Measurements from ENCODE around the gene TXN2.

DNA sequence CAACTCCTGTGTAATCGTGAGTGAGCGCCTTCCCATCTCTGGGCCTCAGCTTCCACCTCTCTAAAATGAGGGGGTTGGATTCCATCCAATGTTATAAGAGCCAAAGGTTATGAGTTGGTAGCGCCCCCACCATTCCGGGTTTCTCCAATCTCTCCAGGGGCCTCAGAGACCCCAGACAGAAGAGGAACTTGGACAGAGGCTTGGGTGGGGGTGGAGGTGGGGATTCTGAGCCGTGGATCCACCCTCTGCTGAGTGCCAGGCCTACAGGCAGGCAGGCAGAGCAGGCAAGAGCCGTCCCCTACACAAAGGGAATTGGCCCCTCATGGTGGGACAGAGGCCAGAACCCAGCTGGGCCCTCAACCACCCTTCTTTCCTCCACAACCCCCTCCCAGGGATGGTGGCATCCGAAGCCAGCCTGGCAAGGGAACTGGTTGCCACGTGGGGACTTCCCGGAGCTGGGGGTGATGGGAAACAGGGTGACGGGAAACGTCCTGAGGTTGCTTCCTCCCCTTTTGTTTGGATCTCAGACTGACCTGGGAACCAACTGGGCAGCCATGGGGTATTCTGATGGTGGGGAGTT, 31.8 kb downstream of the TXN2 start:
- TF ChIP-seq, protein P1, sequence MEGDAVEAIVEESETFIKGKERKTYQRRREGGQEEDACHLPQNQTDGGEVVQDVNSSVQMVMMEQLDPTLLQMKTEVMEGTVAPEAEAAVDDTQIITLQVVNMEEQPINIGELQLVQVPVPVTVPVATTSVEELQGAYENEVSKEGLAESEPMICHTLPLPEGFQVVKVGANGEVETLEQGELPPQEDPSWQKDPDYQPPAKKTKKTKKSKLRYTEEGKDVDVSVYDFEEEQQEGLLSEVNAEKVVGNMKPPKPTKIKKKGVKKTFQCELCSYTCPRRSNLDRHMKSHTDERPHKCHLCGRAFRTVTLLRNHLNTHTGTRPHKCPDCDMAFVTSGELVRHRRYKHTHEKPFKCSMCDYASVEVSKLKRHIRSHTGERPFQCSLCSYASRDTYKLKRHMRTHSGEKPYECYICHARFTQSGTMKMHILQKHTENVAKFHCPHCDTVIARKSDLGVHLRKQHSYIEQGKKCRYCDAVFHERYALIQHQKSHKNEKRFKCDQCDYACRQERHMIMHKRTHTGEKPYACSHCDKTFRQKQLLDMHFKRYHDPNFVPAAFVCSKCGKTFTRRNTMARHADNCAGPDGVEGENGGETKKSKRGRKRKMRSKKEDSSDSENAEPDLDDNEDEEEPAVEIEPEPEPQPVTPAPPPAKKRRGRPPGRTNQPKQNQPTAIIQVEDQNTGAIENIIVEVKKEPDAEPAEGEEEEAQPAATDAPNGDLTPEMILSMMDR (IDR thresholded peaks at IDR 0.05), result no peak
- TF ChIP-seq EP300 (IDR thresholded peaks at IDR 0.05) (no peak), POLR2AphosphoS5 (IDR thresholded peaks at IDR 0.05) (no peak)
